ENCODE measurements around the gene IGSF21.

Gene IGSF21

GRCh38 chr1:18300376-18300775, 192.8 kb downstream of the IGSF21 start:
- no peaks in the 10 kb centered on the region for H3K36me3 ChIP-seq (ENCODE audit: control insufficient read depth, insufficient read depth, low read length)
- no peaks in the 10 kb centered on the region for H3K9me3 ChIP-seq (ENCODE audit: control insufficient read depth, insufficient read depth, low read depth, low read length)
- no peak overlapping the region for H3K27ac ChIP-seq (ENCODE audit: low read depth, low read length)

DNA sequence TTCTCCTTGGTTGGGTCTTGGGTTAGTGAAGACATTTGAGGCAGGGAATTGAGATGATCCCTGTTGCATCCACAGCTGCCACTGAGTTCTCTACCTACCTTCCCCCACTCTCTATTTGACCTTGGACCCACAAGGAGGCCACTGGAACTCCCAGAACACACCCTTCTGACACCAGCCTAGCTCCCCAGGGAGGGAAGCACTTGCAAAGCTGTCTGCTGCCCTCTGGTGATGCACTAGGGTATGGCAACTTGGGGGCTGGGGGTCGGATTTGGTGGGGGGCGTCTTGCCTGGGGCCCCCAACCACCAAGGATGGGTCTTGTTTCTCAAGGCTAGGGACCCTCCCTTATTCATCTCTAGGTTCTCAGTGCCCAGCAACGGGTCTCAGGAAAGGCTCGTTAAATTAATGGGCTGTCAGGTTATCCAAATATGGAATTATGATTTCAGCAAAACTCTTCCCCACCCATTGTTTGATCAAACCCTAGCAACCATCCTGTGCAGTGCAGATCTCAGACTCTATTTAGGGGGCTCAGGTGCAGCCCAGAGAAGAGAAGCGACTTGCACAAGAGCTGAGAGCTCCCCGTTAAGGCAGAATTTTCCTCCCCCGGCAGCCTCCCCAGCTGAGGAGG, 195.3 kb downstream of the IGSF21 start:
- Histone ChIP-seq H3K36me3 (ENCODE audit: control insufficient read depth, insufficient read depth, low read length) (no peaks in the 10 kb centered on the region), H3K27me3 (ENCODE audit: control insufficient read depth, insufficient read depth, low read length) (no peaks in the 10 kb centered on the region), H3K4me1 (ENCODE audit: control insufficient read depth, insufficient read depth, low read length) (peaks cover 39% of the 10 kb centered on the region), H3K9me3 (ENCODE audit: control insufficient read depth, insufficient read depth, low read depth, low read length) (no peaks in the 10 kb centered on the region), H3K9ac (ENCODE audit: low read length) (no peak overlapping the region), H3K27ac (ENCODE audit: low read depth, low read length) (no peak overlapping the region), H3K4me3 (ENCODE audit: low read depth, low read length) (no peak overlapping the region)

More at GRCh38 chr1:18300376-18300775, 192.8 kb downstream of the IGSF21 start:
- no peaks in the 10 kb centered on the region for H3K27me3 ChIP-seq (ENCODE audit: control insufficient read depth, insufficient read depth, low read length)
- H3K4me1 ChIP-seq (ENCODE audit: control insufficient read depth, insufficient read depth, low read length) = peaks cover 53% of the 10 kb centered on the region
- no peak overlapping the region for H3K4me3 ChIP-seq (ENCODE audit: low read depth, low read length)
- H3K9ac ChIP-seq (ENCODE audit: low read length) = no peak overlapping the region

DNA sequence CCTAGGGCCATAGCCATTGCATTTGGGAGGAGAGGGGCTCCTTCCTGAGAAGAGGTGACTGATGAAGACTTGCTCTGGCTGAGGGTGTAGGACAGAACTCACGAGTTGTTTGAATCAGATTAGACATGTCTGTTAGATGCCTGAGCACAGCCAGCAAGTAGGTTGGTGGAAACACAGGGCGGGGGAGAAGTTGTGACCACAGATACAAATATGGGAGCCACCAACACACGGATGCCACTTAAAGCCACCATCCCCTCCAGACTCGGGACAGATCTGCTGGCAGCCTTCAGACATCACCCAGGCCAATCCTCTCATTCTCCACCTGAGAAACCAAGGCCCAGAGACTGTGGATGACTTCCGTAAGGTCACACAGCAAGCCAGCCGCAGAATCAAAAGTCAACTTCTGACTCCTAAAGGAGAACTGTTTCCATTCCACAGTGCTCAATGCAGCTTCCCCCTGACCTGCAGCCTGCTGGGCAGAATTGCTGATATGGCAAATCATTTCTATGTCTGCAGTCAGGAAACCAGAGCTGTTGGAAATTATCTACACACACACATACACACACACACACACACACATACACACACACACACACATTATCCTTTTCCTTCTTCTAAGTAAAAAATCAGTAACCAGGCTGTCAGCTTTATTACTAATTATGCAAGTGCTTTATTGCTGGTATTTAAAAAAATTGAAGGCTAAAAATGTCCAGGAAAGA, 196.7 kb downstream of the IGSF21 start:
- H3K9ac ChIP-seq (ENCODE audit: low read length) = no peak overlapping the region
- H3K27ac ChIP-seq (ENCODE audit: low read depth, low read length) = no peak overlapping the region
- H3K36me3 ChIP-seq (ENCODE audit: control insufficient read depth, insufficient read depth, low read length) = no peaks in the 10 kb centered on the region
- H3K4me1 ChIP-seq (ENCODE audit: control insufficient read depth, insufficient read depth, low read length) = peaks cover 26% of the 10 kb centered on the region
- no peak overlapping the region for H3K4me3 ChIP-seq (ENCODE audit: low read depth, low read length)
- H3K27me3 ChIP-seq (ENCODE audit: control insufficient read depth, insufficient read depth, low read length) = no peaks in the 10 kb centered on the region
- no peaks in the 10 kb centered on the region for H3K9me3 ChIP-seq (ENCODE audit: control insufficient read depth, insufficient read depth, low read depth, low read length)

DNA sequence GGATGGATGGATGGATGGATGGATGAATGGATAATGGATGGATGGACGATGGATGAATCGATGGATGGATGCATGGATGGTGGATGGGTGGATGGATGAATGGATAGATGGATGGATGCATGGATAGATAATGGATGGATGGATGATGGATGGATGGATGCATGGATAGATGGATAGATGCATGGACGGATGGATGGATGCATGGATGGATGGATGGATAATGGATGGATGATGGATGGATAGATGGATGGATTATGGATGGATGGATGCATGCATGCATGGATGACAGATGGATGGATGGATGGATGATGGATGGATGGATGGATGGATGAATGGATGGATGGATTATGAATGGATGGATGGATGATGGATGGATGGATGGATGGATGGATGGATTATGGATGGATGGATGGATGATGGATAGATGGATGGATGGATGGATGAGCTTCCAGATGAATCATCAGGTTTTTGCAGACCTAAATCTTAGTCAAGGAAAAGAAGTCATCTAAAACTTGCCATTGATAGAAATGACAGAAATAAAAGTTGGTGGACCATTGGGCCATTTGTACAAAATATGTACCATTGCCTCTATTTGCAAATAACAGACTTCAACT, 197.7 kb downstream of the IGSF21 start:
- H3K27me3 ChIP-seq (ENCODE audit: control insufficient read depth, insufficient read depth, low read length) = no peaks in the 10 kb centered on the region
- H3K4me3 ChIP-seq (ENCODE audit: low read depth, low read length) = no peak overlapping the region
- H3K9me3 ChIP-seq (ENCODE audit: control insufficient read depth, insufficient read depth, low read depth, low read length) = no peaks in the 10 kb centered on the region
- H3K36me3 ChIP-seq (ENCODE audit: control insufficient read depth, insufficient read depth, low read length) = no peaks in the 10 kb centered on the region
- H3K27ac ChIP-seq (ENCODE audit: low read depth, low read length) = no peak overlapping the region
- no peak overlapping the region for H3K9ac ChIP-seq (ENCODE audit: low read length)
- peaks cover 22% of the 10 kb centered on the region for H3K4me1 ChIP-seq (ENCODE audit: control insufficient read depth, insufficient read depth, low read length)

- Histone ChIP-seq H3K9me3 (ENCODE audit: control insufficient read depth, insufficient read depth, low read depth, low read length) (no peaks in the 10 kb centered on the region), H3K27me3 (ENCODE audit: control insufficient read depth, insufficient read depth, low read length) (no peaks in the 10 kb centered on the region), H3K9ac (ENCODE audit: low read length) (no peak overlapping the region), H3K4me1 (ENCODE audit: control insufficient read depth, insufficient read depth, low read length) (peaks cover 19% of the 10 kb centered on the region), H3K27ac (ENCODE audit: low read depth, low read length) (no peak overlapping the region), H3K36me3 (ENCODE audit: control insufficient read depth, insufficient read depth, low read length) (no peaks in the 10 kb centered on the region), H3K4me3 (ENCODE audit: low read depth, low read length) (no peak overlapping the region)
These were observed 199.8 kb downstream of the IGSF21 start for GRCh38 chr1:18307329-18307898.

DNA sequence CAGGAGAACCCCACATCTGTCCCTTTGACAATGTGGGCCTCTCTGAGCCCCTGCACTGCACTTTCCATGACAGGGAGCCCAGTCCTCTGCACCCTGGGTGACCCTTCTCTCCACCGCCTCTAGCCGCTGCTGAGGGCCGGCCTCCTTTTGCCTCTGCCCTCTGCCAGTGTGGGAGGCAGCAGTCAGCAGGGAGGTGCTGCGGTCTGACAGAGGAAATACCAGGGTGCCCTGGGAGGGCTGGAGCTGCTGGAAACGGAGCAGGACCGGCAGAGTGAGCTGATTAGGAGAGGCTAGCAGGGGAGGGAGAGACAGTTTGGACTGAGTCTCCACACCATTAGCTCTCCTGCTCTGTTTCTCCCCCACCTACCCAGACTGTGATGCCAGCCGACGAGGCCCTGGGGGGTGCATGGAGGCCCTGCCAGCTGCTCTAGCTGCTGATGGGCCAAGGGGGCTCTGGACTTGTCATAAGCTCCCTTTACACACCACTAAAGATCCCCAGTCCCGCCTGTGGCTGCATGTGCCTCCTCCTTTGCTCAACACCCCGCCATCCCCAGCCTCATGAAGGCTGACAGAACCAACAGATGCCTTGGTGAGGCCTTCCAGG, 202.1 kb downstream of the IGSF21 start:
- H3K36me3 ChIP-seq (ENCODE audit: control insufficient read depth, insufficient read depth, low read length) = no peaks in the 10 kb centered on the region
- H3K9ac ChIP-seq (ENCODE audit: low read length) = no peak overlapping the region

DNA sequence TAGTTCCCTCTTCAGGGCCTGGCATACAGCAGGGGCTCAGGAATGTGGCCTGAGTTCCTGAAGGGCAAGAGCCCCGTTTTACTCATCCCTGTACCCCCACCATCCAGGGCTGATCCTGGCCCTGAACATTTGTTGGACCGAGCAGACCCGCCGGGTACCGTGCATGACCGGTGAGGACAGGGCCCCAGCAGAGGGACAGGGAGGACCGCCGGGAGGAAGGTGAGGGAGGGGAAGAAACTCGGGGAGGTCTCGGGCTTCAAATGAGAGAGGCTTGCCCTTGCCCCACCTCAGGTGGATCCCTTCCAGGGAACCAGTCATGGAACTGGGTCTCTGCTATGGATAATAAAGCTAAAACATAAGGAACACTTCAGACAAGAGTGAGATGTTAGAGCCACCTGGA, 205.4 kb downstream of the IGSF21 start:
- Histone ChIP-seq H3K27ac (ENCODE audit: low read depth, low read length) (no peak overlapping the region), H3K27me3 (ENCODE audit: control insufficient read depth, insufficient read depth, low read length) (no peaks in the 10 kb centered on the region), H3K9ac (ENCODE audit: low read length) (no peak overlapping the region), H3K36me3 (ENCODE audit: control insufficient read depth, insufficient read depth, low read length) (no peaks in the 10 kb centered on the region), H3K9me3 (ENCODE audit: control insufficient read depth, insufficient read depth, low read depth, low read length) (no peaks in the 10 kb centered on the region), H3K4me1 (ENCODE audit: control insufficient read depth, insufficient read depth, low read length) (peaks cover 4% of the 10 kb centered on the region; the same call in 1 of the 2 replicates), H3K4me3 (ENCODE audit: low read depth, low read length) (no peak overlapping the region)

More for the DNA sequence above, 202.1 kb downstream of the IGSF21 start:
- Histone ChIP-seq H3K27me3 (ENCODE audit: control insufficient read depth, insufficient read depth, low read length) (no peaks in the 10 kb centered on the region), H3K27ac (ENCODE audit: low read depth, low read length) (no peak overlapping the region), H3K9me3 (ENCODE audit: control insufficient read depth, insufficient read depth, low read depth, low read length) (no peaks in the 10 kb centered on the region), H3K4me3 (ENCODE audit: low read depth, low read length) (no peak overlapping the region), H3K4me1 (ENCODE audit: control insufficient read depth, insufficient read depth, low read length) (peaks cover 11% of the 10 kb centered on the region)

- Histone ChIP-seq H3K9me3 (ENCODE audit: control insufficient read depth, insufficient read depth, low read depth, low read length) (no peaks in the 10 kb centered on the region), H3K4me1 (ENCODE audit: control insufficient read depth, insufficient read depth, low read length) (peaks cover 4% of the 10 kb centered on the region; the same call in 1 of the 2 replicates), H3K4me3 (ENCODE audit: low read depth, low read length) (no peak overlapping the region), H3K36me3 (ENCODE audit: control insufficient read depth, insufficient read depth, low read length) (no peaks in the 10 kb centered on the region), H3K27ac (ENCODE audit: low read depth, low read length) (no peak overlapping the region), H3K27me3 (ENCODE audit: control insufficient read depth, insufficient read depth, low read length) (no peaks in the 10 kb centered on the region), H3K9ac (ENCODE audit: low read length) (no peak overlapping the region)
These were observed 205.9 kb downstream of the IGSF21 start for GRCh38 chr1:18313523-18313922.

DNA sequence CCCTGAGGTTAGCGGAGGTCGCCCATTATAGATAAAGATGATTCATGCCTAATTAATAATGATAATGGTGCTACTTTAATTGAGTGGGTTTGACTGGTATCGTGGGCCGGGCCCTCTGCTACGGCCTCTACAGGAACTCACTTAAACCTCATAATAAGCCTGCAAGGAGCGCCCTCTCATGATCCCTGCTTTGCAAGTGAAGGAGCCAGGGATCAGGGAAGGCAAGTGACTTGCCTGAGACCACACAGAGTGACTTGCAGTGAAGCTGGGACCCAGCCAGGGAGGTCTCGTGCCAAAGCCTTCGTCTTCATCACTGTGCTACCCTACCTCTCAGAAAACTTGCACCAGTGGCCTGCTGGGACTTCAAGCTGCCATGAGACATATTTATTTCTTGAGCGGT, 206.8 kb downstream of the IGSF21 start:
- no peak overlapping the region for H3K4me3 ChIP-seq (ENCODE audit: low read depth, low read length)
- H3K36me3 ChIP-seq (ENCODE audit: control insufficient read depth, insufficient read depth, low read length) = no peaks in the 10 kb centered on the region
- H3K4me1 ChIP-seq (ENCODE audit: control insufficient read depth, insufficient read depth, low read length) = peaks cover 4% of the 10 kb centered on the region; the same call in 1 of the 2 replicates
- no peak overlapping the region for H3K9ac ChIP-seq (ENCODE audit: low read length)
- no peaks in the 10 kb centered on the region for H3K27me3 ChIP-seq (ENCODE audit: control insufficient read depth, insufficient read depth, low read length)
- H3K9me3 ChIP-seq (ENCODE audit: control insufficient read depth, insufficient read depth, low read depth, low read length) = no peaks in the 10 kb centered on the region
- no peak overlapping the region for H3K27ac ChIP-seq (ENCODE audit: low read depth, low read length)

DNA sequence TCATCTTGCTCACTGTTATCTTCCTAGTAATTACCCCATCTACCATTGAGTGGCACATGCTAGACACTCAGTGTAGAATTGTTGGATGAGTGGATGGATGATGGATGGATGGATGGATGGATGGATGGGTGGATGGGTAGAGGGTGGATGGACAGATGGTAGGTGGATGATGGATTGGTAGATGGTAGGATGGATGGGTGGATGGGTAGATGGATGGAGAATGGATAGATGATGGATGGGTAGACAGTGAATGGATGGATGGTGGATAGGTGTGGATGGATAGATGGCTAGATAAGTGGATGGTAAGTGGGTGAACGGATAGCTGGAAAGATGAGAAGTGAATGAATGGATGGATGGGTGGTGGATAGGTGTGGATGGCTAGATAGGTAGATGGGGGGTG, 207.9 kb downstream of the IGSF21 start:
- Histone ChIP-seq H3K4me1 (ENCODE audit: control insufficient read depth, insufficient read depth, low read length) (peaks cover 4% of the 10 kb centered on the region; the same call in 1 of the 2 replicates), H3K9ac (ENCODE audit: low read length) (no peak overlapping the region), H3K4me3 (ENCODE audit: low read depth, low read length) (no peak overlapping the region), H3K9me3 (ENCODE audit: control insufficient read depth, insufficient read depth, low read depth, low read length) (no peaks in the 10 kb centered on the region), H3K36me3 (ENCODE audit: control insufficient read depth, insufficient read depth, low read length) (no peaks in the 10 kb centered on the region), H3K27ac (ENCODE audit: low read depth, low read length) (no peak overlapping the region), H3K27me3 (ENCODE audit: control insufficient read depth, insufficient read depth, low read length) (no peaks in the 10 kb centered on the region)
